Skeletal muscle cell (primary cell): ENCODE data around the gene INCENP.

Experiments used
- DNase-seq: peaks from one replicate; pipeline ENCODE4 v3.0.0-alpha.2; 2010; ENCODE audit warnings: low read depth
- H3K4me3 ChIP-seq: 2 replicates; pipeline ENCODE4 v1.5.1; 2011; ENCODE audit warnings: low read depth, mild to moderate bottlenecking, control low read depth, low read length, moderate library complexity

Gene INCENP

DNA sequence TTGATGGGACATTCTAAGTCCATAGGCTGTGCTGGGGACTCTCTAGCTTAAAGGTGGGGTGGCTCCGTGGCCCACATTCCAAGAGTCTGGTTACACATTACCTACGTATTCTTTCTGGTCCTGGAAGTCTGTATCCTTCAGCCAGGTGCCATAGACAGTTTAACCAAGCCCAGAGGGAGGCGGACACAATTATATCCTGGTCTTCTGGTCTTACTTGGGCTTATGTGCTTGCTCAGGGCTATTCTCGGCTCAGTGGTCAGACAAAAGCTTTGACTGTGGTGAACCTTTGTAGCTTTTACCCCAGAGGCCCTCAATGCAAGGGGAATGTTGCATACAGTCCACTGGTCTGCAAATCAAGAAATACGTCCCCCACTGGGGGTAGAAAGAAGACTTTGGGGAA, 3.4 kb upstream of the INCENP start:
- no peak for DNase-seq
- H3K4me3 ChIP-seq, result no peak overlapping the region

DNA sequence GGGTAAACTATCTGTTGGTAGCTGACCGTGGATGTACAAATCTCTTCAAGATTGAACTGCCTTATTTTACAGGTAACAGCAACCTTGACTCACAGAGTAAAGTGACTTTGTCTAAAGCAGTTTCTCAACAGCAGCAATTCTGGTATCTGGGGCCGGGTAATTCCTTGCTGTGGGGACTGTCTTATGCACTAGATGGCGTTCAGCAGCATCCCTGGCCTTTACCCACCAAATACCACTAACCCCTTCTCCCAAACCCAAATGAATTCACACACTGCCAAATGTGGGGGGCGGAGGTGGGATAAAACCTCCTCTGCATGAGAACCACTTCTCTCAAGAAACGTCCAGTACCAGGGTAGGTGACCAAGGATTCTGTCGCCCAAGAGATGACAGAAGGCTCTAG, 1.7 kb upstream of the INCENP start:
- H3K4me3 ChIP-seq, result no peak overlapping the region
- DNase-seq, result no peak

DNA sequence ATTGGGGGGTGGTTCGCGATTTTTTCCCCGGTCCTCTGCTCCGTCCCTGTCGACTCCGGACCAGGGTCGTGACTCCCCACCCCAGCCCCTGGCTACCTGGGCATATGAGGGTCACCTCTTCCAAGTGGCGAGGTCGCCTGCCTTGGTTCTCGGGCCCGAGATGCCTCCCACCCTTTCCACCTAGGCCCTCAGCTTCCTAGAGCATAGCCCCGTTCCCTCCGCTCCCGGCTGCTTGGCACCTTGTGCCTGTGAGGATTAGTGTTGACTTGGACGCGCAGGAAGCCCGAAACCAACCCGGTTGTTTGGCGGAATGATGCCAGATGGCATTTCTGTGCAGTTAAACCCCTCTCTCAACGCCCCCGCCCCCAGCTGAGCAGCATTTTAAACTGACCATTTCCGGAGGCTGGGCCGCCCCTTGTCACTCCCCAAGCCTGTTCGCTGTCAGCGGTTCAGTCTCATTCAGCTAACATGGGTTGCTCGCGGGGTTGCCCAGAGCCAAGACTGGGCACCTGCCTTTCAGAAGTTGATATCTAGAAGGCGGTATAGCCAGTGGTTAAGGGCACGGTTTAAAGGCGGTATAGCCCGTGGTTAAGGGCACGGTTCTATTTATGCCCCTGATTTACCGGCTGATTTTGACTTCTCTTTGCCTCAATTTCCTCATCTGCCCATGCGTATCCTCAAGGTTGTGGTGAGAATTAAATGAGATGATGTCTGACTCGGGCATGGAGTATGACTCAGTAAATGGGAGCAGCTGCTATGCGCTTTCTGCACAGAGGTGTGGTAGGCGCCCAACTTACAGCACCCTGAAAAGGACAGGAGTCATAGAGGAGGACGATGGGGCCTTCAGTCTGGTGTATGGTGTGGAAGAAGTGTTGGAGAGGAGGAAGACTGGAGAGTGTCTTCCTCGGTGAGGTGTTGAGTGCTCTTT, 639 bp downstream of the INCENP start:
- DNase-seq, result no peak
- H3K4me3 ChIP-seq, result peak overlapping the region; percentile 97

DNA sequence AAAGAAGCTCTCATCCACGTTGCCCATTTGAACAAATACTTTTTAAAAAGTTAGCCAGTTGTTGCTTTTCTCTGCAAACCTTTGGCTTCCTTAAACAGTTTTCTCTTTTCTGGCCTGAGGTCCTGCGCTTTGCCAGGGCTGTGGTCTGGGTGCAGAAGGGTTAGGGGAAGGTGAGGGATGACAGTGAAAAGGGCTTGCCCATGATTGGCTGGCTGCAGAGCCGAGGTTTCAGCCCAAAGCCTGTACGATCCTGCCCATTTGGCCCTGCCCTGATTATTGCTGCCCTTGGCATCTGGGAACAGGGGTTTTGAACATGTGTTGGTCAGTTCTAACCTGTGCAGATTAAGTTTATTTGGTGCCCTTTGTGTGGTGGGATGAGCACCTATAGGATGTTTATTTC, 1.5 kb downstream of the INCENP start:
- no peak for DNase-seq

DNA sequence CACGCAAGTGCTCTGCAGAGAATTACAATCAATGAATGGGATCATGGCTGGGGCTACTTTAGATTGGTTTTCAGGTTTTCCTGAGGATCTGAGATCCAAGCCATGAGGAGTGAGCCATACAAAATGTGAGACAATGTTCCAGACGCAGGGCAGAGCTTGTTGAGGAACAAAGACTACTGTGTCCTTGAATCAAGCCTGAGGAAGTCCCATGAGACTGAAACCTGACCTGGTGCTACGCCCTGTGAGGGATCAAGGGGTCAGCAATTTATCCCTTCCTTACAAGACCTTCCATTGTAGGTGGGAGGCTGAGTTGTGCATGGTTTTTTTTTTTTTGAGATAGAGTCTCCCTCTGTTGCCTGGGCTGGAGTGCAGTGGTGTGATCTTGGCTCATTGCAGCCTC, 2.1 kb downstream of the INCENP start:
- no peak for DNase-seq
- no peak overlapping the region for H3K4me3 ChIP-seq

More for the DNA sequence above, 1.5 kb downstream of the INCENP start:
- peak overlapping the region; percentile 97 for H3K4me3 ChIP-seq

DNA sequence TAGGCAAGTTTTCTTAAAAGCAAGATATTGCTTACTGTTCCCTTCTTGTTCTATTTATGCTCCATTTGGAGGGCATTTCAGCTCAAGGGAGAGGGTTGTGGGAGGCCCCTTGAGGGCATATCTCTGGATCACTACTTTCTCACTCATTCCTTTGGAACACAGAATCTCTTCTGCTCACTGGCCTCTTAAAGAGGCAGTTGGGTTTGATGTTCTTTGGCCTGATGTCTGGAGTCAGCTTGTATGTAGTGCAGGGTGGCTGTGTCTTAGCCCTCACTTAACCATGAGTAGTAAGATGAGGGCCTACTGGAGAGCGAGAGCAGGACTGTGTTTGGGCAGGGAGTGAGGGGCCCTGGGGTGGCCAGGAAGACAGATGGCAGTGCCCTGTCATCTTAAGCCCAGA, 3.6 kb downstream of the INCENP start:
- DNase-seq, result no peak
- H3K4me3 ChIP-seq, result no peak overlapping the region

DNA sequence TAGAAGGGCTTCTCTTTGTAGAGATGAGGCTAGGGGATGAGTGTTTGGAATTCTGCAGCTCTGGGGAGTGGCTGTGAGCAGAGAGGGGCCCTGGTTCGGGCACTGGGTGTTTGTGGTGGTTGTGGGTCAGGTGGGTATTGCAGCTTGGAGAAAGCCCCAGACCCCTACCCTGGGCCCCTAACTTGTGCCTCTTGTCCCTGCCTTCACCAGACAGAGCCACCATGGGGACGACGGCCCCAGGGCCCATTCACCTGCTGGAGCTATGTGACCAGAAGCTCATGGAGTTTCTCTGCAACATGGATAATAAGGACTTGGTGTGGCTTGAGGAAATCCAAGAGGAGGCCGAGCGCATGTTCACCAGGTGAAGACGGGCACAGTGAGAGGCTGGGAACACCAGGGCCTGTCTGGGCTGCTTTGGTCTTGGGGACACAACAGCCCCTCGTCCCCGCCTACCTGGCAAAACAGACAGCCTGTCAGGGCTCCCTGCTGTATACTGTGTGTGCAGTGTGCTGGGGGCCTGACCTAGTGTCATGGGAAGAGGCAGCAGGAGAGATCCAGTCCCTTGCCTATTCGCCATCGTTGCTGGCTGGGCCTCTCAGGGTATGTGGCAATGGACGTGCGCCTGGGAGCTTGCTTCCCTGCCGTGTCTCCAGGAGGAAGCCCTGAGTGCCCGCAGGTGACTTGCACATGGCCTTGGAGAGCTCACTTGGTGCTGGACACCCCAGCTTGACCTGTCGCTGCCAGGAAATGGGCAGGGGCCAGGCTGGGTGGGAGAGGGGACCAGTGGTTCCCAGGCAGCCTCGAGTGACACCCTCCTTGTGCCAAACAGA, 4.3 kb downstream of the INCENP start:
- DNase-seq, result no peak
- H3K4me3 ChIP-seq, result no peak overlapping the region

DNA sequence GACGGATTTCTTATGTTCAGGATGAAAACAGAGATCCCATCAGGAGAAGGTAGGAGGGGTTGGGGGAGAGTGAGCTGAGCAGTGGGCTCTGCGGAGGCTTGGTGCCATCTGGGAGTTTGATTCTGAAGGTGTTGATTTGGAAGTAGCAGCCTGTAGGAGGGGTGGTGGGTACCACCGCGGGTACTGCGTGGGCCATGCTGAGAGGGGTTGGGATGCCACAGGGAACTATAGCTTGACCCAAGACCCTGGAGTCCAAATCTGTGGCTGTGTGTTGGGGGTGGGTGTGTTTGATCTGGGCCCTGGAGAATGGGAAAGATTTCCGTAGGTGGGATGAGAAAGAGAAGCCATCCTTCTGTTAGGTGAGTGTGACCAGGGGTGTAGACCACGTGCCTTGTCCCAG, 5.0 kb downstream of the INCENP start:
- no peak overlapping the region for H3K4me3 ChIP-seq
- DNase-seq, result no peak

DNA sequence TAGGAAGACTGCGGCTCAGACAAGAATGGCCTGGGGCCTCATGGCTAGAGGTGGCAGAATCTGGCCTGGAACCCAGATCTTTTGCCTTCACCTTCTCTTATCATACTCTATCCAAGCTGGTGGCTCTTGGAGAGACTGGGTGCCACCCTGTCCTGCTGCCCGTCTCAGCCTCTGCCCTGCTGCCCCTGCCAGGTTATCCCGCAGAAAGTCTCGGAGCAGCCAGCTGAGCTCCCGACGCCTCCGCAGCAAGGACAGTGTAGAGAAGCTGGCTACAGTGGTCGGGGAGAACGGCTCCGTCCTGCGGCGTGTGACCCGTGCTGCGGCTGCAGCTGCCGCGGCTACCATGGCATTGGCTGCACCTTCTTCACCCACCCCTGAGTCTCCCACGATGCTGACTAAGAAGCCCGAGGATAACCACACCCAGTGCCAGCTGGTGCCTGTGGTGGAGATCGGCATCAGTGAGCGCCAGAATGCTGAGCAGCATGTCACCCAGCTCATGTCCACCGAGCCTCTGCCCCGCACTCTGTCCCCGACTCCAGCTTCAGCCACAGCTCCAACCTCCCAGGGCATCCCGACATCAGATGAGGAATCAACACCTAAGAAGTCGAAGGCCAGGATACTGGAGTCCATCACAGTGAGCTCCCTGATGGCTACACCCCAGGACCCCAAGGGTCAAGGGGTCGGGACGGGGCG, 5.9 kb downstream of the INCENP start:
- no peak overlapping the region for H3K4me3 ChIP-seq
- DNase-seq, result no peak

DNA sequence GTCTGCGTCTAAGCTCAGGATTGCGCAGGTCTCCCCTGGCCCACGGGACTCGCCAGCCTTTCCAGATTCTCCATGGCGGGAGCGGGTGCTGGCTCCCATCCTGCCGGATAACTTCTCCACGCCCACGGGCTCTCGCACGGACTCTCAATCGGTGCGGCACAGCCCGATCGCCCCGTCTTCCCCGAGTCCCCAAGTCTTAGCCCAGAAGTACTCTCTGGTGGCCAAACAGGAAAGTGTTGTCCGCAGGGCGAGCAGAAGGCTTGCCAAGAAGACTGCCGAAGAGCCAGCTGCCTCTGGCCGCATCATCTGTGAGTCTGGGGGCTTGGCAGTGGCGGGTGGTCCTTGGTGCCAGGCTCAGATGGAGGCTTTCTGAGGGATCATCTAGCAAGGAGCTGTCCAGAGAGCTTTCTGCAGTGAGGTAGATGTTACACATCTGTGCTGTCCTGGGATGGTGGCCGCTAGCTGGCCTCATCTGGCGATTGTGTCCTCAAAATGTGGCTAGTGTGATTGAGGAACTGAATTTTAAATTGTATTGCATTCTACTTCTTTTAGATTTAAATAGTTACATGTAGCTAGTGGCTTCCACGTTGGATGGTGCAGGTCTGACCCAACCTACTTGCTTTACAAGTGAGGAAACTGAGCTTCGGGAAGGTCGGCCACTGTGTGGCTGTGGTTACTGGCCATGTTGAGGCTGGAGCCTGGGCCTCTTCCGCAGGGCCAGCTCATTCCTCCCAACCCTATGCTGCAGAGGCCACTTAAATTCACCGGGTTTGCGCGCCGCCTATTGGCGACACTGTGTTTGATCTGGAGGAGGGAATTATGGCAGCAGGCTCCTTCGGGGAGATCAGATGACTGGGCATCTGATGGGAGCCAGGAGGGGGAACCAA, 6.7 kb downstream of the INCENP start:
- H3K4me3 ChIP-seq, result no peak overlapping the region

DNA sequence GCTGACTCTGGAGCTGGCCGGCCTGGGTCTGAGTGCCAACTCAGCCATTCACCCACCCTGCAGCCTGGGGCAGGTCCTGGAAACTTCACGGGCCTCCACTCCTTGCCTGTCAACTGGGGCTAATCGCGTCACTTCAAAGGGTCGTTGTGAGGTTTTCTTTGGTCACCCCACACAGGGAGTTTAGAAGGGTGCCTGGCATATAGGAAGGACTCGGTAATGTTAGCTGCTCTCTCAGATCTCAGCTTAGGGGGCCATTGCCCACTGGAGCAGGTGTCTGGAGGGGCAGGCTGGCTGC, 7.3 kb downstream of the INCENP start:
- no peak for DNase-seq

More for the DNA sequence above, 6.7 kb downstream of the INCENP start:
- no peak for DNase-seq

DNA sequence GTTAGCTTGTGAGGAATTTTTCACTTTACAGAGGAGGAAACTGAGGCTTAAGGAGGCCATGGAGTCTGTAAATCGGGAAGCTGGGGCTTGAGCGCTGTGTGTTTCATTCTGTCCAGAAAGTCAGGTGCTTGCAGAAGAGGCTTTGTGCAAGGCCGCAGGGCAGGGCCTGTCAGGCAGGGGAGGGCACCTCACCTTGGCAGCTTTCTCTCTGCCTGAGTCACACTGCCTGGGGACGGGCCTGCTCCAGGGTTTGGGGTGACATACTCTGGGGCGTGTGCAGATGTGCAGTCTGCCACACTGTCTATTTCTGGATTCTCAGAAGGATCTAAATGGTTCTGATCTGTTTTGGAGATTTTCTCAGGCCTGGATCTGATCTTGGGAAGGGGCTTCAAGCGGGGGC, 8.4 kb downstream of the INCENP start:
- no peak overlapping the region for H3K4me3 ChIP-seq

More for the DNA sequence above, 7.3 kb downstream of the INCENP start:
- no peak overlapping the region for H3K4me3 ChIP-seq

DNA sequence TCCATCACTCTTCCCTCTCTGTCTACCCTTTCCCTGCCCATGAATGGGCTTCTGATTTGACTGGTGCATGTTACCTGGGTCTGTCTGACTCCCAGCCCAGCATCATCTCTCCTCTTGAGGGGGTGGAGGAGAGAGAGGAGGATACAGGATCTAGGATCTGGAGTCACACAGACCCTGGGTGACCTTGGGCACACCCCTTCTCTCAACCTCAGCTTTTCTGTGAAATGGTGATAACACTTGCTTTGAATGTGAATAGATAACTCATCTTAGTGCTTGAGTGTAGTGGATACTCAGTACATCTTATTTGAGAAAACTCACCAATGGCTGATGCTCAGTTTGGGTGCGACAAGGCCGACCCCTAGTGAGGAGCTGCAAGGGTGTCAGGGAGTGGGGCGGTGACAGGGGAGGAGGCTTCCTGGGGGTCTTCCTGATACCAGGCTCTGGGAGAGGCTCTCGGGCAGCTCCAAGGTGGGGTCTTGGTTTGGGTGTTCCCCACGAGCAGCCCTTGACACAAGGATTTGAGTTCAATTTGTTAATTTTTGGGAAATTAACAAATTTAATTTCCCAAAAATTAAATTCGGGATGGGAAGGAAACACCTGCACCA, 9.0 kb downstream of the INCENP start:
- H3K4me3 ChIP-seq, result no peak overlapping the region
- DNase-seq, result no peak

More for the DNA sequence above, 8.4 kb downstream of the INCENP start:
- DNase-seq, result no peak

DNA sequence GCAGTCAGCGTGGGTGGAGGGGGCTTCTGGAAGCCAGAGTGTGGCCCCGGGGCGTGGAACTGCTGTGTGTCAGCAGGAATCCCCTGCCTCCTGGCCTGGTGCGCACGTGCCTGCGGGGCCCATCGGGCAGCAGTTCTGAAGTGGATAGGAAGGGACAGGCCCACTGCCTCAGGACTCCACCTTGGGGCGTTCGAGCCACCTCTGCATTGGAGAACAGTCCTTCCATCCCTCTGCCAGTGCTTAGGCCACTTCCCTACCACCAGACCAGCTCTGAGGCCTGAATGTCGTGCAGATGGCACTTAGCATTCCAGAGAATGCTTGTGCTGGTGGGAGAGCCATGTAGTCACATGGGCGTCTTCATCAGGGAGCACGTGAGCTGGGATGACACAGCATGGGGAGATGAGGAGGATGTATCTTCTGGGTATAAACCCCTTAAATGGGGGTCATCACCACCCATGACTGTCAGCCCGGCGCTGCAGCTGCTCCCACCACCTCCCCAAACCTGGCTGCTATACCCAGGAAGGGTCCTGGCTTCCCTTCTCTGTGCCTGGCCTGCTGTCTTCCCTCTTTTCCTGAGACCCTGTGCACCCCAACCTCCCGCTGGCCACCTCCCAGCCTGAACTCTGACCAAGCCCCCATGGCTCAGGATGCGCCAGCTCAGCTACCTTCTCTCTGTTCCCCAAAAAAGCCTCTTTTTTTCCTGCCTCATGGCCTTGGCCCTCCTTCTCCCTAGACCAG, 9.7 kb downstream of the INCENP start:
- no peak overlapping the region for H3K4me3 ChIP-seq
- DNase-seq, result no peak

DNA sequence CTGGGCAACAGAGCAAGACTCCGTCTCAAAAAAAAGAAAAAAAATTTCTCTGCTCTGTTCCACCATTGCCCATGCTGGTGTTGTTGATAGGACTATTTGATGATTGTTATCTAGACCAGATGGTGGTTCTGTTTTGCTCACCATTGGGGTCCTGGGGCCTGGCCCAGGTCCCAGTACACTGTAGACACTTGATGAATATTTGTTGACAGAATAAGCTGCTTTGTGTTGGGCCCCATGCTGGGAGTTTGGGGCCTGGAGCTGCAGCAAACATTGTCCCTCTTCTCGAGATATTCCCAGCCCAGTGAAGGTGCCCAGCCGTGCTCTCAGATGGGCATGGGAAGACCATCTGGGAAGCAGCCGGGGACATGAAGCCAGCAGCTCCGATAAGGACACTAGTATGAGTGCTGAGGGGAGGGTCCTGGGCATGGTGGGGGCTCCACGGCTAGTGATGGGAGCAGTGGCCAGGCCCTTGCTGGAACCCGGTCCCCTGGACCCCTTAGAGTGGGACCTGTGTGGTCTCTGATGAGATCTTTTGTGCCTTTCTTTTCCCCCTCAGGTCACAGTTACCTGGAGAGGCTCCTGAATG, 13.6 kb downstream of the INCENP start:
- H3K4me3 ChIP-seq, result no peak overlapping the region
- no peak for DNase-seq

DNA sequence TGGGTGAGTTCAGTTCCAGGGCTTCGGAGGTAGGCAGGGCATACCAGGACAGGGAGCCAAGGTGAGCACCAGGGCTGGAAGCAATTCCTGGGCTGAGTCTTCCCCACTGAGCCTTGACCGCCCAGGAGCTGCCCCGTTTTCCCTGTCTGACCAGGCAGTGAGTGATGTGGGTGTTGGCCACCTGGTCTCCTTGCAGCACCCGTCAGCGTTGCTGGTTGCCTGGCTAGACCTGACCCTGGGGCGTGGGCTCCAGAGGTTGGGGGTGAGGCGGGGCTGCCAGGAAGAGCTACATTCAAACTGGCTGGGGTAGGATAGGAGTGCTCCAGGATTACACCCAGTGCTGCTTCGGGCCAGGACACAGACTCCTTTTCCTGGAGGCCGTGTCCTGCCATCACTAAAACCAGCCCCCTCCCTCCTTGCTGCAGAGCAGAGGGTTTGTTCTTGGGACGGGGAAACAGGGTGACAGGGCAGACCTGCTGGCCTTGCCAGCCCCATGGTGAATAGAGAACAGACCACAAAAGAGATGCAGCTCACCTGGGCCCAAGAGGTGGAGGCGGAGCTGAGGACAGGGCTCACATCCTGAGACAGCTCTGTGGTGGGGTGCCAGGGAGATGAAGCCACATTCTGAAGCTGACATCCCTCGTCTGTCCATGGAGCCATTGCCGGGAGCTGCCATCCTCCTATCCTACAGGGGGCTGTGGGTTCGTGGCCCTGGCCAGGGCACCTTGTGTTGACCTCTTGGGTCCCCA, 14.2 kb downstream of the INCENP start:
- DNase-seq, result no peak
- H3K4me3 ChIP-seq, result no peak overlapping the region
